GM12878 (cell line): ENCODE data around the gene SKA1. TPM values are rescaled to one million over a fixed set of nuclear protein-coding genes. Genes with fewer than 3 reads are reported as not detected.

Source experiments
- DPF2 ChIP-seq: fragments of 450-650 bp; IDR thresholded peaks from 2 replicates; pipeline ENCODE4 v1.6.1; 2017; ENCODE audit warnings: mild to moderate bottlenecking
- E2F4 ChIP-seq: IDR thresholded peaks from 2 replicates; pipeline ENCODE4 v1.6.1; 2012; ENCODE audit warnings: low read depth, low read length, improper control_type of control experiment
- MAX ChIP-seq: IDR thresholded peaks from 2 replicates; pipeline ENCODE4 v1.6.1; 2012; ENCODE audit warnings: low read depth, low read length, improper control_type of control experiment
- MTA2 ChIP-seq: fragments of 450-650 bp; IDR thresholded peaks from 2 replicates; pipeline ENCODE4 v1.6.1; 2016; ENCODE audit warnings: low read depth, mild to moderate bottlenecking, moderate library complexity
- MYC ChIP-seq: IDR thresholded peaks from 2 replicates; pipeline ENCODE4 v1.6.1; 2011; ENCODE audit warnings: mild to moderate bottlenecking, low read length, moderate library complexity, inconsistent platforms; ENCODE audit not compliant: insufficient read depth, insufficient replicate concordance, insufficient read length, severe bottlenecking
- NFIC ChIP-seq: IDR thresholded peaks from 2 replicates; pipeline ENCODE4 v1.6.1; 2012; ENCODE audit warnings: low read depth, mild to moderate bottlenecking, inconsistent platforms, low read length, moderate library complexity
- NR2C1 ChIP-seq: fragments of 450-650 bp; IDR thresholded peaks from 2 replicates; pipeline ENCODE4 v1.6.1; 2017; ENCODE audit warnings: antibody characterized with exemption, mild to moderate bottlenecking, moderate library complexity
- NR2F1 ChIP-seq: fragments of 450-650 bp; conservative IDR thresholded peaks from 2 replicates; pipeline ENCODE4 v1.6.1; 2017; ENCODE audit warnings: mild to moderate bottlenecking
- NRF1 ChIP-seq: conservative IDR thresholded peaks from 2 replicates; pipeline ENCODE4 v1.6.1; 2011; ENCODE audit warnings: mild to moderate bottlenecking, low read depth, low read length, improper control_type of control experiment
- PML ChIP-seq: IDR thresholded peaks from 2 replicates; pipeline ENCODE4 v1.6.1; 2012; ENCODE audit warnings: low read length, inconsistent platforms
- RAD21 ChIP-seq: IDR thresholded peaks from 2 replicates; pipeline ENCODE4 v1.6.1; 2011; ENCODE audit warnings: mild to moderate bottlenecking, low read depth, low read length, moderate library complexity; ENCODE audit not compliant: insufficient read depth
- RB1 ChIP-seq: fragments of 450-650 bp; formaldehyde crosslinking; IDR thresholded peaks from 2 replicates; pipeline ENCODE4 v1.6.1; 2017; ENCODE audit warnings: mild to moderate bottlenecking, borderline replicate concordance
- RBBP5 ChIP-seq: fragments of 200-600 bp; sonication (generic); conservative IDR thresholded peaks from 2 replicates; pipeline ENCODE4 v1.6.1; 2016
- RCOR1 ChIP-seq: conservative IDR thresholded peaks from 2 replicates; pipeline ENCODE4 v1.6.1; 2012; ENCODE audit warnings: low read depth, low read length, improper control_type of control experiment
- SMARCA5 ChIP-seq: fragments of 450-650 bp; IDR thresholded peaks from 2 replicates; pipeline ENCODE4 v1.6.1; 2017; ENCODE audit warnings: mild to moderate bottlenecking
- SREBF2 ChIP-seq: IDR thresholded peaks from 2 replicates; pipeline ENCODE4 v1.6.1; 2012; ENCODE audit warnings: mild to moderate bottlenecking, low read length
- SRF ChIP-seq, 2 experiments: IDR thresholded peaks; 2 replicates each; pipeline ENCODE4 v1.6.1; 2011; ENCODE audit warnings: low read depth in 2 of 2, low read length in 2 of 2, mild to moderate bottlenecking in 1 of 2, moderate library complexity in 1 of 2
- SUPT20H ChIP-seq: IDR thresholded peaks from 2 replicates; pipeline ENCODE4 v1.6.1; 2011; ENCODE audit warnings: low read depth, mild to moderate bottlenecking, low read length, moderate library complexity, borderline replicate concordance; ENCODE audit not compliant: control insufficient read depth
- WRNIP1 ChIP-seq: IDR thresholded peaks from 2 replicates; pipeline ENCODE4 v1.6.1; 2011; ENCODE audit warnings: low read depth, low read length, improper control_type of control experiment, borderline replicate concordance
- YBX1 ChIP-seq: fragments of 450-650 bp; IDR thresholded peaks from 2 replicates; pipeline ENCODE4 v1.6.1; 2016; ENCODE audit warnings: antibody characterized with exemption
- ZBTB33 ChIP-seq: fragments of 450-650 bp; IDR thresholded peaks from 2 replicates; pipeline ENCODE4 v1.6.1; 2017; ENCODE audit warnings: mild to moderate bottlenecking
- ZBTB4 ChIP-seq: fragments of 450-650 bp; formaldehyde crosslinking; IDR thresholded peaks from 2 replicates; pipeline ENCODE4 v1.4.0; 2022; ENCODE audit warnings: mild to moderate bottlenecking, moderate library complexity
- polyA plus RNA-seq, 11 experiments: library from polyadenylated mRNA; depleted of rRNA in 4 of 11; unstranded in 6 of 11; stranded (reverse) in 5 of 11; fragments of >200 nt; fragmentation: Nextera tagmentation in 4 of 11; fragmentation: Illumina TruSeq in 1 of 11; extraction: Ambion mirVana in 4 of 11; extraction: Trizol in 1 of 11; gene quantifications; 1 replicate in 1 of 11; 2 replicates in 10 of 11; pipeline versions ENCODE4 v1.2.1 to v1.2.3, GENCODE V29; 2011 to 2016; ENCODE audit warnings: inconsistent platforms in 2 of 11, missing spikeins in 2 of 11, low read depth in 1 of 11
- total RNA-seq, 4 experiments: library from RNA; depleted of rRNA in 3 of 4; stranded (reverse); fragments of >200 nt in 3 of 4; fragmentation: Illumina TruSeq in 1 of 4; extraction: Trizol in 1 of 4; gene quantifications; 2 replicates each; pipeline versions ENCODE4 v1.2.1 to v1.2.3, GENCODE V29; 2013 to 2021

The SKA1 gene
- total and polyA plus RNA-seq, 10 of the 15 experiments (the other 5 are each of a cell fraction or from before 2014, with no cell fraction given): 16.4 to 36.7 (median 31.1) TPM

GRCh38 chr18:50334546-50335152 is 40.2 kb upstream of the SKA1 start (continued):
- no peak for TF ChIP-seq ZBTB4 (CRISPR knock-in tag)
- TF ChIP-seq SUPT20H: no peak
- no peak for TF ChIP-seq RCOR1
- TF ChIP-seq PML: no peak
- TF ChIP-seq MAX: no peak
- TF ChIP-seq NFIC: peak; percentile 84
- no peak for TF ChIP-seq SRF (IDR thresholded peaks at IDR 0.05; ENCODE audit: low read depth in 2 of 2, low read length in 2 of 2)
- no peak for TF ChIP-seq RAD21
- TF ChIP-seq MYC: no peak
- peak; percentile 74; the same call in 1 of the 2 replicates for TF ChIP-seq MTA2
- no peak for TF ChIP-seq RB1
- TF ChIP-seq NRF1: no peak
- no peak for TF ChIP-seq RBBP5
- TF ChIP-seq NR2C1: no peak
- TF ChIP-seq WRNIP1: no peak
- TF ChIP-seq ZBTB33: no peak
- TF ChIP-seq SREBF2: no peak
- no peak for TF ChIP-seq YBX1
- no peak for TF ChIP-seq E2F4
- TF ChIP-seq DPF2: peak; percentile 70
- TF ChIP-seq SMARCA5: no peak
- TF ChIP-seq NR2F1: peak; percentile 64
